ENCODE results near the gene MED7. TPM values are rescaled to one million over a fixed set of nuclear protein-coding genes. Genes with fewer than 3 reads are reported as not detected.

Gene MED7
- total RNA-seq, 1 donor from 2014 or later = 6.4 TPM

DNA sequence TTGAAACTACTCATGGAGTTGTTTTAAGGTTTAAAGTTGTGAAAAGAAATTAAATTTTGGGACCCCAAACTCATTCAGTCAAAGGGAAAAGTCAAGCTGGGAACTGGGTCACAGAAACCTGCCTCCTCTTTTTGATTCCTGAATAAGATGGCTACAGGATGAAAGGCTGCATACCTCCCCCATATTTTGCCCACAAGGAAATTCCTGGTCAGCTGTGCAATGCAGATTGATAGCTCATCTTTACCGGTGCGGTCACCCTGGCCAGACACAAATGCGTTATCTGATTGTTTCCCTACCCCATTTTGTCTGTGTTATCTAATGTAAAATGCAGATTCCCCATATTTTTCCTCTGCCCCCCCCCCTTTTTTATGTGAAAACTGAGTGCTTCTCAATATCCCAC, 35.2 kb downstream of the MED7 start:
- no peak for DNase-seq (ENCODE audit: low read depth, low spot score)

DNA sequence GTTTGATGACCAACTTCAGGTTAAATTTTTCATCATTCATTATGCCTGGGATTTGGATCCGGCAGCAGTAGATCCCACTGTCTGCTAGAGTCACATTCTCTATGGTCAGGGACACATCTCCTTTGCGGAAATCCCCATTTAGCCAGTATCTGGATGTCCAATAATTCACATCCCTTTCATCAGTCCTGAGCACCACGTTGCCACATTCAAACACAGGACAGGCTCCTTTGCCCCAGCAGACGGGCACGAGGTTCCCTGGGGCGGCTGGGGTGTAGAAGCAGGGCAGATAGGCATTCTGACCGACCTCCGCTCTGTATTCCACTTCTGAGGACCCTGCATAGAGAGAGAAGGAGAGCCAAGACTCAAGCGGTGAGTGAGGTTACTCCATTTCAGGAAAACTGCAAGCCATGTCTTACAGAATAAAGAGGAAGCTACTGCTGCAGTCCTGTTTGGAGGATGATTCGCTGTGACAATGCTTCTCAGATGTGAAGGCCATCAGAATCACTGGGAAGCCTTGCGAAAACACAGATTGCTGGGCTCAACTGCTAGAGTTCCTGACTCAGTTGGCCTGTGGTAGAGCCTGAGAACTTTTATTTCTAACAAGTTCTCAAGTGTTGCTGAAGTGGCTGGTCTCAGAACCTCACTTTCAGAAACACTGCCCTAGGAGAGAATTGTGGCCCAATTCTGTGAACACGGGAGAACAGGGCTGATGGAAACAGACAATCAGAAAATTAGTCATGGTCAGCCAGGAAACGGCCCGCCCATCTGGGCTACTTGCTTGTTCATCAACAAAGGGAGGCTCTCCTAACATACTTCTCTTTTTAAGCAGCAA, 35.8 kb downstream of the MED7 start:
- no peak for DNase-seq (ENCODE audit: low read depth, low spot score)

DNA sequence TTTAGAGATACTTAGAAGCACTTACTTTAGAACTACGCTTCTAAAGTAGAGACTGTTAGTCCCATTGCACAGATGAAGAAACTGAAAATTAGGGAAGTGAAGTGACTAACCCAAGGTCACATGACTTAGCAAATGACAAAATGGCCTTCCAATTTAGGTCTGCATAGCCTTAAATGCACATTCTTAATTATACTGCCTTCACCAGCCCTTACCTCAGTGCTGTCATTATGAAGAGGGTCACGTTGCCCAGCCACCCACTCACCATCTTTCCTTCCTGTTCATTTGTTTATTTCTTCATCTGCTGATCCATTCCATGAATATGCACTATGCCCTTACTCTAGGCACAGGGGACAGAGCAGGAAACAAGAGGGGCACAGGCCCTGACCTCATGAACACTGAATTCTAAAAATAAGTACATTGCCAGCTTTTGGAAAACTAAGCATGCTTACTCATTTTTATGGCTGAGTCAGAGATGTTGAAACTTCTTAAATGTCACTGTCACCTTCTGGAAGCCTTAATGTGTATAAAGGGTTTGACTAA, 42.5 kb downstream of the MED7 start:
- no peak for DNase-seq (ENCODE audit: low read depth, low spot score)

DNA sequence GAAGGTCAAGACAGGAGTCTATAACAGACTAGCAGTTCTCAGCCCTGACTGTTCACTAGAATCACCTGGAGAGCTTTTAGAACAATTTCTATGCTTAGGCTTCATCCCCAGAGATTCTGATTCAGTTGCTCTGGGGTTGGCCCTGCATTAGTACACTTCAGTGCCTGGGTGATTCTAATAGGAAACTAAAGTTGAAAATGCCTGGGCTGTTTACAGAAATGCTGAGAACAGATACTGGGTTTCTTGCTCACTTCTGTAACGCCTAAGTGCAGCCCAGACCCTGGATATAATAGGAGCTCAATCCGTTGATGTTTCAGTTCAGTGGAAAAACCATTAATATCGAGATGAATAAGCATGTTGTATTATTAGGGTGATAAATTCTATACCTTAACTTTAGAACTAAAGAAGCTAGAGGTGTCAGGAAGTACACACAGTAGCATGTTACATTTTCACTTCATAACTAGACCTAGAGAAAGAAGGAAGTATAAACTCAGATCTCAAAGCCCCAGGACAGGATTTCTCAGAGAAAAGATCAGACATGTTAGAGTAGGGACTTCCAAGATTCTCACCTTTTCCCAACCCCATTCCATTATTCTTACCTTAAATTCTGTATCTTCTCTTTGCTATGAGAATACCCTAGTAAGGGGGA, 54.2 kb downstream of the MED7 start:
- no peak for DNase-seq (ENCODE audit: low read depth, low spot score)

Other genes with a start within 250 kb of the MED7 start
- not detected in 2 replicates for gene TIMD4, start 179.6 kb downstream of the MED7 start, total RNA-seq
- not detected in 2 replicates for gene HAVCR1, start 83.7 kb downstream of the MED7 start, total RNA-seq
- 0.07 TPM in 1 of 2 replicates, not detected in the other for gene HAVCR2, start 33.8 kb downstream of the MED7 start, total RNA-seq
- gene GARIN3, start 23.4 kb upstream of the MED7 start, total RNA-seq = not detected in 2 replicates
- gene ITK, start 38.0 kb upstream of the MED7 start, total RNA-seq = not detected in 2 replicates
- 11.5 and 18.9 TPM in 2 replicates for gene CYFIP2, start 123.3 kb upstream of the MED7 start, total RNA-seq

All from pulmonary artery endothelial cell (primary cell).